K562 (cell line): ENCODE data around the gene COL6A6. TPM values are rescaled to one million over a fixed set of nuclear protein-coding genes. Genes with fewer than 3 reads are reported as not detected.

Source experiments
- CBX5 ChIP-seq: IDR thresholded peaks from 2 replicates; pipeline ENCODE4 v1.6.1; 2014; ENCODE audit warnings: low read depth, borderline replicate concordance
- EHMT2 ChIP-seq: fragments of 450-650 bp; IDR thresholded peaks from 2 replicates; pipeline ENCODE4 v1.6.1; 2018; ENCODE audit warnings: antibody characterized with exemption
- ETS2 ChIP-seq: IDR thresholded peaks from 2 replicates; pipeline ENCODE4 v1.6.1; 2016; ENCODE audit warnings: borderline replicate concordance, missing genetic modification characterization, mild to moderate bottlenecking, moderate library complexity, missing compliant biosample characterization; ENCODE audit not compliant: poor library complexity, severe bottlenecking
- FOXK1 ChIP-seq: sonication (generic); formaldehyde crosslinking; IDR thresholded peaks from 2 replicates; pipeline ENCODE4 v1.8.0; 2022; ENCODE audit warnings: missing genetic modification reagents, mild to moderate bottlenecking, borderline replicate concordance
- GTF2F1 ChIP-seq: IDR thresholded peaks from 2 replicates; pipeline ENCODE4 v1.6.1; 2011; ENCODE audit warnings: low read depth, low read length, improper control_type of control experiment
- MAFF ChIP-seq: IDR thresholded peaks from 2 replicates; pipeline ENCODE4 v1.6.1; 2012; ENCODE audit warnings: low read length, improper control_type of control experiment
- MAFG ChIP-seq: fragments of 450-650 bp; conservative IDR thresholded peaks from 2 replicates; pipeline ENCODE4 v1.6.1; 2016; ENCODE audit warnings: missing genetic modification characterization, missing compliant biosample characterization
- MIER1 ChIP-seq: fragments of 450-650 bp; IDR thresholded peaks from 2 replicates; pipeline ENCODE4 v1.6.1; 2016; ENCODE audit warnings: antibody characterized with exemption, mild to moderate bottlenecking, low read depth
- NFE2 ChIP-seq: IDR thresholded peaks from 2 replicates; pipeline ENCODE4 v1.6.1; 2014; ENCODE audit warnings: antibody characterized with exemption, low read depth
- NR3C1 ChIP-seq: sonication (generic); formaldehyde crosslinking; IDR thresholded peaks from 2 replicates; pipeline ENCODE4 v1.8.1; 2022; ENCODE audit warnings: missing genetic modification reagents
- PRPF4 ChIP-seq: fragments of 200-400 bp; formaldehyde crosslinking; IDR thresholded peaks from one replicate; pipeline ENCODE4 v1.6.1; 2017; ENCODE audit warnings: low read length, low read depth, mild to moderate bottlenecking; ENCODE audit not compliant: insufficient read depth, poor library complexity, severe bottlenecking
- SMARCB1 ChIP-seq: IDR thresholded peaks from 2 replicates; pipeline ENCODE4 v1.6.1; 2011; ENCODE audit warnings: improper control_type of control experiment, low read depth; ENCODE audit not compliant: insufficient read length
- TFE3 ChIP-seq: fragments of 450-650 bp; formaldehyde crosslinking; IDR thresholded peaks from 2 replicates; pipeline ENCODE4 v1.4.0; 2020; ENCODE audit warnings: mild to moderate bottlenecking, mixed read lengths
- U2AF2 ChIP-seq: fragments of 200-400 bp; formaldehyde crosslinking; optimal IDR thresholded peaks from 2 replicates; pipeline ENCODE3; 2017; ENCODE audit warnings: low read depth, mild to moderate bottlenecking, low read length
- ZNF121 ChIP-seq: sonication (generic); formaldehyde crosslinking; conservative IDR thresholded peaks from 2 replicates; pipeline ENCODE4 v1.8.0; 2022; ENCODE audit warnings: missing genetic modification reagents
- ZNF146 ChIP-seq: IDR thresholded peaks from one replicate; pipeline ENCODE4 v1.6.1; 2018; ENCODE audit warnings: missing compliant biosample characterization; ENCODE audit not compliant: unreplicated experiment
- ZNF316 ChIP-seq: fragments of 450-650 bp; IDR thresholded peaks from 2 replicates; pipeline ENCODE4 v1.6.1; 2016
- ZSCAN32 ChIP-seq: fragments of 450-650 bp; formaldehyde crosslinking; IDR thresholded peaks from 2 replicates; pipeline ENCODE4 v1.4.0; 2020; ENCODE audit warnings: mild to moderate bottlenecking, moderate library complexity
- polyA plus RNA-seq, 8 experiments: library from polyadenylated mRNA; depleted of rRNA in 4 of 8; stranded (reverse) in 5 of 8; unstranded in 3 of 8; fragments of >200 nt; fragmentation: Nextera tagmentation in 2 of 8; fragmentation: Illumina TruSeq in 1 of 8; extraction: Ambion mirVana in 2 of 8; extraction: Trizol in 1 of 8; gene quantifications; 2 replicates each; pipeline versions ENCODE4 v1.2.1 to v1.2.3, GENCODE V29; 2011 to 2014; ENCODE audit warnings: inconsistent platforms in 1 of 8, missing spikeins in 1 of 8
- total RNA-seq, 7 experiments: library from RNA; depleted of rRNA in 6 of 7; stranded (reverse); fragments of >200 nt in 6 of 7; fragmentation: Illumina TruSeq in 2 of 7; extraction: Trizol in 2 of 7; gene quantifications; 2 replicates each; pipeline versions ENCODE4 v1.2.1 to v1.2.3, GENCODE V29; 2011 to 2021; ENCODE audit warnings: low replicate concordance in 1 of 7
- TF ChIP-seq, protein P1 (sequence below): fragments of 450-650 bp; formaldehyde crosslinking; IDR thresholded peaks from 2 replicates; pipeline ENCODE4 v1.4.0; 2020; ENCODE audit warnings: mild to moderate bottlenecking, moderate library complexity
- TF ChIP-seq, protein P2 (sequence below): fragments of 250-450 bp; sonication (Bioruptor Pico); IDR thresholded peaks from 2 replicates; pipeline ENCODE4 v1.4.0; 2020

Gene COL6A6
- total and polyA plus RNA-seq, 9 of the 15 experiments (the other 6 are each of a cell fraction or from before 2014, with no cell fraction given): 0.03 to 0.04 (median 0.03) TPM; not detected in 4

GRCh38 chr3:130539005-130539404 is 22.0 kb downstream of the COL6A6 start (continued):
- TF ChIP-seq U2AF2 (no peak), MAFF (peak; percentile 90), FOXK1 (CRISPR knock-in tag) (no peak), PRPF4 (no peak), MIER1 (no peak), ZNF146 (CRISPR knock-in tag) (no peak), ZSCAN32 (CRISPR knock-in tag) (no peak), EHMT2 (no peak), ETS2 (no peak), MAFG (tag) (peak; percentile 93), ZNF316 (peak; percentile 96), GTF2F1 (no peak), CBX5 (no peak), SMARCB1 (no peak), NR3C1 (CRISPR knock-in tag) (no peak), TFE3 (CRISPR knock-in tag) (no peak), NFE2 (no peak), ZNF121 (CRISPR knock-in tag) (no peak)
- TF ChIP-seq, protein P1, sequence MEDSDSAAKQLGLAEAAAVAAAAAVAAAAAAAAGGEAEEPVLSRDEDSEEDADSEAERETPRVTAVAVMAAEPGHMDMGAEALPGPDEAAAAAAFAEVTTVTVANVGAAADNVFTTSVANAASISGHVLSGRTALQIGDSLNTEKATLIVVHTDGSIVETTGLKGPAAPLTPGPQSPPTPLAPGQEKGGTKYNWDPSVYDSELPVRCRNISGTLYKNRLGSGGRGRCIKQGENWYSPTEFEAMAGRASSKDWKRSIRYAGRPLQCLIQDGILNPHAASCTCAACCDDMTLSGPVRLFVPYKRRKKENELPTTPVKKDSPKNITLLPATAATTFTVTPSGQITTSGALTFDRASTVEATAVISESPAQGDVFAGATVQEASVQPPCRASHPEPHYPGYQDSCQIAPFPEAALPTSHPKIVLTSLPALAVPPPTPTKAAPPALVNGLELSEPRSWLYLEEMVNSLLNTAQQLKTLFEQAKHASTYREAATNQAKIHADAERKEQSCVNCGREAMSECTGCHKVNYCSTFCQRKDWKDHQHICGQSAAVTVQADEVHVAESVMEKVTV (CRISPR knock-in tag): peak; percentile 36; the same call in 1 of the 2 replicates
- TF ChIP-seq, protein P2, sequence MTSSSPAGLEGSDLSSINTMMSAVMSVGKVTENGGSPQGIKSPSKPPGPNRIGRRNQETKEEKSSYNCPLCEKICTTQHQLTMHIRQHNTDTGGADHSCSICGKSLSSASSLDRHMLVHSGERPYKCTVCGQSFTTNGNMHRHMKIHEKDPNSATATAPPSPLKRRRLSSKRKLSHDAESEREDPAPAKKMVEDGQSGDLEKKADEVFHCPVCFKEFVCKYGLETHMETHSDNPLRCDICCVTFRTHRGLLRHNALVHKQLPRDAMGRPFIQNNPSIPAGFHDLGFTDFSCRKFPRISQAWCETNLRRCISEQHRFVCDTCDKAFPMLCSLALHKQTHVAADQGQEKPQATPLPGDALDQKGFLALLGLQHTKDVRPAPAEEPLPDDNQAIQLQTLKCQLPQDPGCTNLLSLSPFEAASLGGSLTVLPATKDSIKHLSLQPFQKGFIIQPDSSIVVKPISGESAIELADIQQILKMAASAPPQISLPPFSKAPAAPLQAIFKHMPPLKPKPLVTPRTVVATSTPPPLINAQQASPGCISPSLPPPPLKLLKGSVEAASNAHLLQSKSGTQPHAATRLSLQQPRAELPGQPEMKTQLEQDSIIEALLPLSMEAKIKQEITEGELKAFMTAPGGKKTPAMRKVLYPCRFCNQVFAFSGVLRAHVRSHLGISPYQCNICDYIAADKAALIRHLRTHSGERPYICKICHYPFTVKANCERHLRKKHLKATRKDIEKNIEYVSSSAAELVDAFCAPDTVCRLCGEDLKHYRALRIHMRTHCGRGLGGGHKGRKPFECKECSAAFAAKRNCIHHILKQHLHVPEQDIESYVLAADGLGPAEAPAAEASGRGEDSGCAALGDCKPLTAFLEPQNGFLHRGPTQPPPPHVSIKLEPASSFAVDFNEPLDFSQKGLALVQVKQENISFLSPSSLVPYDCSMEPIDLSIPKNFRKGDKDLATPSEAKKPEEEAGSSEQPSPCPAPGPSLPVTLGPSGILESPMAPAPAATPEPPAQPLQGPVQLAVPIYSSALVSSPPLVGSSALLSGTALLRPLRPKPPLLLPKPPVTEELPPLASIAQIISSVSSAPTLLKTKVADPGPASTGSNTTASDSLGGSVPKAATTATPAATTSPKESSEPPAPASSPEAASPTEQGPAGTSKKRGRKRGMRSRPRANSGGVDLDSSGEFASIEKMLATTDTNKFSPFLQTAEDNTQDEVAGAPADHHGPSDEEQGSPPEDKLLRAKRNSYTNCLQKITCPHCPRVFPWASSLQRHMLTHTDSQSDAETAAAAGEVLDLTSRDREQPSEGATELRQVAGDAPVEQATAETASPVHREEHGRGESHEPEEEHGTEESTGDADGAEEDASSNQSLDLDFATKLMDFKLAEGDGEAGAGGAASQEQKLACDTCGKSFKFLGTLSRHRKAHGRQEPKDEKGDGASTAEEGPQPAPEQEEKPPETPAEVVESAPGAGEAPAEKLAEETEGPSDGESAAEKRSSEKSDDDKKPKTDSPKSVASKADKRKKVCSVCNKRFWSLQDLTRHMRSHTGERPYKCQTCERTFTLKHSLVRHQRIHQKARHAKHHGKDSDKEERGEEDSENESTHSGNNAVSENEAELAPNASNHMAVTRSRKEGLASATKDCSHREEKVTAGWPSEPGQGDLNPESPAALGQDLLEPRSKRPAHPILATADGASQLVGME (CRISPR knock-in tag): no peak
